GM18861 (cell line): ENCODE results near the gene APLP2.
"Not testable (repeated sequence)": the region's sequence is repeated elsewhere in the genome, so short reads cannot be mapped to it uniquely, and the experiment has no call there.

Experiments
- ATAC-seq: cut with Tn5 transposase; IDR thresholded peaks from one replicate; pipeline ENCODE4 v1.9.1; 2021; ENCODE audit not compliant: unreplicated experiment

Gene APLP2

GRCh38 chr11:130189492-130190210, 120.0 kb downstream of the APLP2 start:
- no peak for ATAC-seq

- ATAC-seq: no peak
Measured at GRCh38 chr11:130190371-130190881, 120.7 kb downstream of the APLP2 start.

- ATAC-seq: no peak
Measured at GRCh38 chr11:130191896-130192295, 122.2 kb downstream of the APLP2 start.

GRCh38 chr11:130192845-130193267, 123.2 kb downstream of the APLP2 start:
- ATAC-seq: no peak

GRCh38 chr11:130193551-130193950, 123.9 kb downstream of the APLP2 start:
- not testable (repeated sequence) for ATAC-seq
